Fibroblast of pulmonary artery (primary cell): Measurements from ENCODE around the gene KIF23.

ENCODE experiments used
- DNase-seq: peaks from one replicate; pipeline ENCODE4 v3.0.0-alpha.2; 2010; ENCODE audit warnings: low read depth
- H3K4me3 ChIP-seq: replicated peaks from 2 replicates; pipeline ENCODE4 v1.5.1; 2011; ENCODE audit warnings: low read depth, mild to moderate bottlenecking, control low read depth, low read length, moderate library complexity
- TF ChIP-seq, protein P1 (sequence below): IDR thresholded peaks from 2 replicates; pipeline ENCODE4 v1.5.1; 2011; ENCODE audit warnings: mild to moderate bottlenecking, control low read depth, low read length, inconsistent platforms; ENCODE audit errors: missing control alignments

Gene KIF23

GRCh38 chr15:69479971-69480370 lies 65.8 kb downstream of the KIF23 start:
- TF ChIP-seq, protein P1, sequence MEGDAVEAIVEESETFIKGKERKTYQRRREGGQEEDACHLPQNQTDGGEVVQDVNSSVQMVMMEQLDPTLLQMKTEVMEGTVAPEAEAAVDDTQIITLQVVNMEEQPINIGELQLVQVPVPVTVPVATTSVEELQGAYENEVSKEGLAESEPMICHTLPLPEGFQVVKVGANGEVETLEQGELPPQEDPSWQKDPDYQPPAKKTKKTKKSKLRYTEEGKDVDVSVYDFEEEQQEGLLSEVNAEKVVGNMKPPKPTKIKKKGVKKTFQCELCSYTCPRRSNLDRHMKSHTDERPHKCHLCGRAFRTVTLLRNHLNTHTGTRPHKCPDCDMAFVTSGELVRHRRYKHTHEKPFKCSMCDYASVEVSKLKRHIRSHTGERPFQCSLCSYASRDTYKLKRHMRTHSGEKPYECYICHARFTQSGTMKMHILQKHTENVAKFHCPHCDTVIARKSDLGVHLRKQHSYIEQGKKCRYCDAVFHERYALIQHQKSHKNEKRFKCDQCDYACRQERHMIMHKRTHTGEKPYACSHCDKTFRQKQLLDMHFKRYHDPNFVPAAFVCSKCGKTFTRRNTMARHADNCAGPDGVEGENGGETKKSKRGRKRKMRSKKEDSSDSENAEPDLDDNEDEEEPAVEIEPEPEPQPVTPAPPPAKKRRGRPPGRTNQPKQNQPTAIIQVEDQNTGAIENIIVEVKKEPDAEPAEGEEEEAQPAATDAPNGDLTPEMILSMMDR = no peak
- DNase-seq = no peak
- no peak overlapping the region for H3K4me3 ChIP-seq

- TF ChIP-seq, protein P1 = no peak
- no peak overlapping the region for H3K4me3 ChIP-seq
- DNase-seq = no peak
These were observed 66.8 kb downstream of the KIF23 start for GRCh38 chr15:69480932-69481331.

DNA sequence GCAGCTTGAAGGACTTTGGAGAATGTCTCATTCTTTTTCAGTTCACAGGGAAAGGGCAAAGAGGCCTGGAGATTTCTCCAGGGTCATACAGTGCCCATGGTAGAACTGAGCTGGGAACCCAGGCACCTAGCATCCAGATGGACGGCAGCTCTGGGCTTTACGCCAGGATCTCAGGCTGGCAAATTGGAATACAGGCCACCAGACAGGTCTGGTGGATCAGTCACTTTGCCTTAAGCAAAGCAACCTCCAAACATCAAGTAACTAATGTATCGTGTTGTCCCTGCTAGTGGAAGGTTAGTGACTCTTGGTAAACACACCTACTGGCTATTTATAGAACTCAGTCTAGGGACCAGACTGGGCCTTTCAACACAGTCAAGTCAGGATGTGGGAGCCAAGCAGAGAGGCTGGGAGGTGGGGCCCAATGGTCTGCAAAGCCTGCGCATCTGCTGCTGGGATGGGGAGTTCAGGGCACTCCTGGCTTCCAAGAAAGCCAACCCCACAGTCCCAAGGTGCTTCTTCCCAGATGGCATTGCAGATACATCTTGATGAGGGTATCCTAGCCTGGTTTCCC lies 68.6 kb downstream of the KIF23 start:
- TF ChIP-seq, protein P1 = no peak
- DNase-seq = no peak
- no peak overlapping the region for H3K4me3 ChIP-seq

DNA sequence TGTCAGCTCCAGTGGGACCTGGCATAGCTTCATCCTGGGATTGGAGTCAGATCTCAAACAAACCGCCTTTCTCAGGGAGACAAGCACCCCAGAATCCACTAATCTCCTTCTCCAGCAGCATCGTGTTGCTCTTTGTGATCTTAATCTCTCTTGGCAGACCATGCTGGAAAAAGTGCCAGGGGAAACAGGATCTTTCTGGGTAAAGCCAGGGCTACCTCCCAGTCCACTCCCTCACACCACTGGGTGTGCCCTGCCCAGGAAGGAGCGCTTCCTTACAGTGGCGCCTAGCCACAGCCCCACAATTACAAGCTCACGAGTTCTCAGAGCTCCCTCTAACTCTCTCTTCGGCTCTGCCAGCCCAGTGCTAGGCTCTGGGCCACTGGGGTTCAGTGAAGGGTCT lies 70.7 kb downstream of the KIF23 start:
- no peak for DNase-seq
- TF ChIP-seq, protein P1 = no peak
- no peak overlapping the region for H3K4me3 ChIP-seq

- no peak for DNase-seq
- H3K4me3 ChIP-seq = no peak overlapping the region
- TF ChIP-seq, protein P1 = no peak
These were observed 72.4 kb downstream of the KIF23 start for GRCh38 chr15:69486481-69487110.

DNA sequence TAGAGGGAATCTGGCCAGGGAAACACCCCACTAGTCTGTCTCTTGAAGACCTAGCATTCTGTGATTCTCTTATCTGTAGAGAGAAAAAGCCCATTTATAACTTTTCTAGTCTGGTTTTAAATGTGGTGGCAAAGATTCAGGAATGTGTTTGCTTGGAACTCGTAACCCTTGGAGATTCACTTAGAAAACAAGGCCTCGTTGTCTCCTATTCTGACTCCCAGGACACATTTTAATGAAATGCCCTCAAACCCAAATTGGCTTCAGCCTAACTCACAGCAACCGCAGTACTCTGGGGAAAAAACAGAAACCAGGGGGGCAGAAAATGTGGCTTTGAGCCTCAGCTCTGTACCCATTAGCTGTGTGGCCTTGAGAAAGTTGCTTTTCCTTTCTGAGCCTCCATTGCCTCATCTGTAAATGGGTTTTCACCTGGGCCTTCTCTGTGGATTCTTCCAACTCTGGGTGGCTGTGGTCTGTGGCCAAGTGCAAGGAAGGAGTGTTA lies 75.0 kb downstream of the KIF23 start:
- peak; percentile 45 for DNase-seq
- TF ChIP-seq, protein P1 = no peak
- no peak overlapping the region for H3K4me3 ChIP-seq
